SK-N-SH (cell line): ENCODE results near the gene FBN2. TPM values are rescaled to one million over a fixed set of nuclear protein-coding genes. Genes with fewer than 3 reads are reported as not detected.

Source experiments
- CTCF ChIA-PET: fragments of 300-600, 350-600 bp; formaldehyde crosslinking; extraction: SDS; loops from one replicate; lab custom pipeline; 2021; lab: Yijun Ruan, JAX
- POLR2A ChIA-PET: fragments of 350-600 bp; sonication (Branson Sonifier 250); formaldehyde crosslinking; extraction: SDS; loops from one replicate; lab custom pipeline; 2020; ENCODE audit warnings: antibody characterized with exemption, inconsistent platforms; lab: Yijun Ruan, JAX
- DNase-seq: peaks from one replicate; pipeline ENCODE4 v3.0.0; 2012
- H2AFZ ChIP-seq: fragments of 200-600 bp; sonication (generic); 2 replicates; pipeline ENCODE4 v1.8.1; 2016; ENCODE audit warnings: antibody characterized with exemption, mild to moderate bottlenecking, low read depth
- H3F3A ChIP-seq: fragments of 200-600 bp; sonication (generic); replicated peaks from 2 replicates; pipeline ENCODE3; 2016; ENCODE audit warnings: antibody characterized with exemption, mild to moderate bottlenecking; ENCODE audit not compliant: insufficient read depth
- H3K27ac ChIP-seq, 2 experiments: fragments of 200-500 bp in 1 of 2; fragments of 200-600 bp in 1 of 2; sonication (Bioruptor generic) in 1 of 2; sonication (generic), shearing (Covaris generic) in 1 of 2; 2 replicates each; pipeline versions ENCODE4 v1.5.1 to v1.6.1; 2014 to 2016; ENCODE audit warnings: low read depth in 2 of 2, inconsistent platforms in 1 of 2, low read length in 1 of 2, mild to moderate bottlenecking in 1 of 2, mixed read lengths in 1 of 2
- H3K27me3 ChIP-seq: fragments of 200-600 bp; sonication (generic), shearing (Covaris generic); 2 replicates; pipeline ENCODE4 v1.6.1; 2016; ENCODE audit warnings: mixed run types; ENCODE audit not compliant: insufficient read depth
- H3K36me3 ChIP-seq, 2 experiments: fragments of 200-500 bp in 1 of 2; fragments of 200-600 bp in 1 of 2; sonication (Bioruptor generic) in 1 of 2; sonication (generic) in 1 of 2; replicated peaks in 1 of 2; 2 replicates each; pipeline versions ENCODE3 to v1.5.1; 2014 to 2016; ENCODE audit warnings: low read length in 1 of 2, mild to moderate bottlenecking in 1 of 2; ENCODE audit not compliant: insufficient read depth in 2 of 2, control insufficient read depth in 1 of 2
- H3K4me1 ChIP-seq, 2 experiments: fragments of 200-500 bp in 1 of 2; fragments of 200-600 bp in 1 of 2; sonication (Bioruptor generic) in 1 of 2; sonication (generic), shearing (Covaris generic) in 1 of 2; 2 replicates each; pipeline versions ENCODE4 v1.5.1 to v1.6.1; 2014 to 2016; ENCODE audit warnings: low read depth in 1 of 2, low read length in 1 of 2, mixed run types in 1 of 2; ENCODE audit not compliant: insufficient read depth in 2 of 2, control insufficient read depth in 1 of 2
- H3K4me2 ChIP-seq: fragments of 200-600 bp; sonication (generic), shearing (Covaris generic); 2 replicates; pipeline ENCODE4 v1.6.1; 2017; ENCODE audit warnings: mixed run types
- H3K4me3 ChIP-seq, 2 experiments: fragments of 200-500 bp in 1 of 2; fragments of 200-600 bp in 1 of 2; sonication (Bioruptor generic) in 1 of 2; sonication (generic), shearing (Covaris generic) in 1 of 2; 2 replicates each; pipeline versions ENCODE4 v1.5.1 to v1.8.1; 2014 to 2016; ENCODE audit warnings: low read depth in 2 of 2, inconsistent platforms in 1 of 2, low read length in 1 of 2, mild to moderate bottlenecking in 1 of 2, mixed read lengths in 1 of 2, moderate library complexity in 1 of 2
- H3K79me2 ChIP-seq: fragments of 200-600 bp; sonication (generic); 2 replicates; pipeline ENCODE4 v1.8.1; 2017; ENCODE audit warnings: mild to moderate bottlenecking; ENCODE audit not compliant: insufficient read depth
- H3K9ac ChIP-seq: fragments of 200-600 bp; sonication (generic); 2 replicates; pipeline ENCODE4 v1.6.1; 2017; ENCODE audit warnings: mixed run types
- H3K9me2 ChIP-seq: fragments of 200-600 bp; sonication (generic); 2 replicates; pipeline ENCODE4 v1.6.1; 2017; ENCODE audit warnings: mixed run types
- H3K9me3 ChIP-seq: fragments of 200-600 bp; sonication (generic); 2 replicates; pipeline ENCODE4 v1.6.1; 2017; ENCODE audit warnings: mixed run types, mild to moderate bottlenecking, moderate library complexity
- H4K20me1 ChIP-seq: fragments of 200-600 bp; sonication (generic); 2 replicates; pipeline ENCODE4 v1.6.1; 2017; ENCODE audit warnings: mild to moderate bottlenecking, mixed run types; ENCODE audit not compliant: insufficient read depth
- ELF1 ChIP-seq: IDR thresholded peaks from 2 replicates; pipeline ENCODE4 v1.4.0; 2012
- EP300 ChIP-seq, 2 experiments: IDR thresholded peaks; 2 replicates each; pipeline versions ENCODE4 v1.4.0 to v1.6.1; 2012; ENCODE audit warnings: borderline replicate concordance in 1 of 2, low read depth in 1 of 2, low read length in 1 of 2
- EZH2phosphoT487 ChIP-seq: fragments of 200-600 bp; sonication (generic); IDR thresholded peaks from 2 replicates; pipeline ENCODE4 v1.6.1; 2017; ENCODE audit warnings: low read depth, mixed run types, mild to moderate bottlenecking, antibody characterized with exemption, moderate library complexity, borderline replicate concordance
- FOSL2 ChIP-seq: IDR thresholded peaks from 2 replicates; pipeline ENCODE4 v1.4.0; 2012; ENCODE audit warnings: low read depth, mild to moderate bottlenecking, moderate library complexity, borderline replicate concordance
- GABPA ChIP-seq: IDR thresholded peaks from 2 replicates; pipeline ENCODE4 v1.4.0; 2012; ENCODE audit warnings: low read depth, mild to moderate bottlenecking
- JUND ChIP-seq: IDR thresholded peaks from 2 replicates; pipeline ENCODE4 v1.4.0; 2012
- MXI1 ChIP-seq: IDR thresholded peaks from 2 replicates; pipeline ENCODE4 v1.6.1; 2012; ENCODE audit warnings: mild to moderate bottlenecking, low read depth, low read length, improper control_type of control experiment
- NFIC ChIP-seq: IDR thresholded peaks from 2 replicates; pipeline ENCODE4 v1.4.0; 2012; ENCODE audit warnings: borderline replicate concordance
- PBX3 ChIP-seq: IDR thresholded peaks from 2 replicates; pipeline ENCODE4; 2012
- POLR2AphosphoS5 ChIP-seq: IDR thresholded peaks from 2 replicates; pipeline ENCODE4 v1.6.1; 2012; ENCODE audit warnings: low read depth, low read length
- RAD21 ChIP-seq: IDR thresholded peaks from 2 replicates; pipeline ENCODE4 v1.6.1; 2012; ENCODE audit warnings: mild to moderate bottlenecking, low read length
- RCOR1 ChIP-seq: fragments of 150-350 bp; IDR thresholded peaks from 2 replicates; pipeline ENCODE4 v1.6.1; 2017; ENCODE audit warnings: antibody characterized with exemption, low read length
- RFX5 ChIP-seq: IDR thresholded peaks from 2 replicates; pipeline ENCODE4 v1.6.1; 2012; ENCODE audit warnings: mild to moderate bottlenecking, improper control_type of control experiment, low read length
- RXRA ChIP-seq: IDR thresholded peaks from 2 replicates; pipeline ENCODE4 v1.4.0; 2012; ENCODE audit warnings: low read depth, mild to moderate bottlenecking, borderline replicate concordance
- SIN3A ChIP-seq: IDR thresholded peaks from 2 replicates; pipeline ENCODE4 v1.6.1; 2012; ENCODE audit warnings: low read depth, mild to moderate bottlenecking, low read length, moderate library complexity, borderline replicate concordance
- TAF1 ChIP-seq: IDR thresholded peaks from 2 replicates; pipeline ENCODE4 v1.6.1; 2012; ENCODE audit warnings: low read depth, mild to moderate bottlenecking, low read length, moderate library complexity, borderline replicate concordance
- TCF12 ChIP-seq: IDR thresholded peaks from 2 replicates; pipeline ENCODE4 v1.4.0; 2012
- USF2 ChIP-seq: fragments of 150-350 bp; IDR thresholded peaks from 2 replicates; pipeline ENCODE4 v1.6.1; 2017; ENCODE audit warnings: antibody characterized with exemption, low read length, low read depth, borderline replicate concordance
- YY1 ChIP-seq: IDR thresholded peaks from 2 replicates; pipeline ENCODE4 v1.4.0; 2012; ENCODE audit warnings: low read depth, mild to moderate bottlenecking
- WGBS: methylation state at CpG from one replicate; pipeline ENCODE4 v1.1.6; 2017; ENCODE audit warnings: low lambda C conversion rate; 5-methylcytosine and 5-hydroxymethylcytosine counted together
- polyA plus RNA-seq, 3 experiments: library from polyadenylated mRNA; depleted of rRNA; stranded (reverse); fragments of >200 nt; gene quantifications; 2 replicates each; pipeline ENCODE4 v1.2.3, GENCODE V29; 2012
- TF ChIP-seq, protein P1 (sequence below): IDR thresholded peaks from 2 replicates; pipeline ENCODE4 v1.4.0; 2012; ENCODE audit warnings: low read depth, borderline replicate concordance

Gene FBN2
- polyA plus RNA-seq, 1 of the 3 experiments (the other 2 are of a cell fraction): 2.2 TPM

DNA sequence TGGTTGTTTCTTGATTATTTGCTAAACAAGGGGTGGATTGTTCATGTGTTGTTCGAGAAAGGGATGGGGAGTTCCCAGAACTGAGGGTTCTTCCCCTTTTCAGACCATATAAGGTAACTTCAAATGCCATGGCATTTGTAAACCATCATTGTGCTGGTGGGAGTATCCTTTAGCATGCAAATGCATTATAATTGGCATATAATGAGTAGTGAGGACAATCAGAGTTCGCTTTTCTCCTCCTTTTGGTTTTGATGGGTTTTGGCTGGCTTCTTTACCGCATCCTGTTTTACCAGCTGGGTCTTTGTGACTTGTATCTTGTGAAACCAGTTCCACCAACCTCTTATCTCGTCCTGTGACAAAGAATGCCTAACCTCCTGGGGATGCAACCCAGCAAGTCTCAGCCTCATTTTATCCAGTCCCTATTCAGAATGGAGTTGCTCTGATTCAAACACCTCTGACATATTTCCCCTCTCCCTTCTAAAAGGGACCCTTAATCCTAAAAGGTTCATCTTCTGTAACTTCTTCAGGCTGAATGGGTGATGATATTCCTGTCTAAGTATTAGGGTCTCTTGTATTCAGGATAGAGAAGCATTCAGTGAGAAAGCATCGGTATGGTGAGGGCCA, 8.7 kb upstream of the FBN2 start:
- H3K27ac ChIP-seq: no peak overlapping the region
- H3K4me2 ChIP-seq: no peak overlapping the region
- H4K20me1 ChIP-seq: no peaks in the 10 kb centered on the region
- H3K4me1 ChIP-seq: no peaks in the 10 kb centered on the region
- no peaks in the 10 kb centered on the region for H3F3A ChIP-seq
- peaks cover 3% of the 10 kb centered on the region; the same call in 1 of the 2 replicates for H3K9me2 ChIP-seq
- H3K9ac ChIP-seq: no peak overlapping the region
- no peak for DNase-seq
- H3K36me3 ChIP-seq: no peaks in the 10 kb centered on the region
- WGBS: 6% methylated on average over 5 of the region's 5 CpGs
- H3K79me2 ChIP-seq: no peaks in the 10 kb centered on the region
- TF ChIP-seq RCOR1: no peak
- TF ChIP-seq PBX3: no peak
- TF ChIP-seq JUND: no peak
- TF ChIP-seq GABPA: no peak
- TF ChIP-seq TCF12: no peak
- no peak for TF ChIP-seq TAF1
- TF ChIP-seq EZH2phosphoT487: no peak
- no peak for TF ChIP-seq ELF1
- TF ChIP-seq POLR2AphosphoS5: no peak
- no peak for TF ChIP-seq NFIC
- TF ChIP-seq MXI1: no peak
- no peak for TF ChIP-seq USF2
- TF ChIP-seq RAD21: no peak
- TF ChIP-seq FOSL2: no peak
- TF ChIP-seq, protein P1, sequence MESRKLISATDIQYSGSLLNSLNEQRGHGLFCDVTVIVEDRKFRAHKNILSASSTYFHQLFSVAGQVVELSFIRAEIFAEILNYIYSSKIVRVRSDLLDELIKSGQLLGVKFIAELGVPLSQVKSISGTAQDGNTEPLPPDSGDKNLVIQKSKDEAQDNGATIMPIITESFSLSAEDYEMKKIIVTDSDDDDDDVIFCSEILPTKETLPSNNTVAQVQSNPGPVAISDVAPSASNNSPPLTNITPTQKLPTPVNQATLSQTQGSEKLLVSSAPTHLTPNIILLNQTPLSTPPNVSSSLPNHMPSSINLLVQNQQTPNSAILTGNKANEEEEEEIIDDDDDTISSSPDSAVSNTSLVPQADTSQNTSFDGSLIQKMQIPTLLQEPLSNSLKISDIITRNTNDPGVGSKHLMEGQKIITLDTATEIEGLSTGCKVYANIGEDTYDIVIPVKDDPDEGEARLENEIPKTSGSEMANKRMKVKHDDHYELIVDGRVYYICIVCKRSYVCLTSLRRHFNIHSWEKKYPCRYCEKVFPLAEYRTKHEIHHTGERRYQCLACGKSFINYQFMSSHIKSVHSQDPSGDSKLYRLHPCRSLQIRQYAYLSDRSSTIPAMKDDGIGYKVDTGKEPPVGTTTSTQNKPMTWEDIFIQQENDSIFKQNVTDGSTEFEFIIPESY: no peak
- TF ChIP-seq RFX5: no peak
- no peak for TF ChIP-seq SIN3A
- TF ChIP-seq YY1: no peak
- TF ChIP-seq EP300 (IDR thresholded peaks at IDR 0.05; ENCODE audit: borderline replicate concordance in 1 of 2, low read depth in 1 of 2, low read length in 1 of 2): no peak
- TF ChIP-seq RXRA: no peak
- H3K27me3 ChIP-seq: no peaks in the 10 kb centered on the region
- ChIA-PET POLR2A (no interaction called here), CTCF (no interaction called here)
- no peaks in the 10 kb centered on the region; the same call in 1 of the 2 replicates for H3K9me3 ChIP-seq
- H3K4me3 ChIP-seq: no peak overlapping the region
- no peak overlapping the region for H2AFZ ChIP-seq
